Neural crest cell (in vitro differentiated cells): ENCODE measurements around the gene SRPK1. TPM values are rescaled to one million over a fixed set of nuclear protein-coding genes. Genes with fewer than 3 reads are reported as not detected.
A peak's percentile ranks its signal among the peaks of the same experiment; 100 is the strongest.

Experiments used
- DNase-seq: peaks from one replicate; pipeline ENCODE4 v3.0.0; 2021; ENCODE audit warnings: low read depth, mixed read lengths, low spot score
- H3K27ac Mint-ChIP-seq: one replicate; pipeline ENCODE4 v1.8.0; 2021; ENCODE audit warnings: mild to moderate bottlenecking, mixed read lengths; ENCODE audit not compliant: unreplicated experiment
- H3K27me3 Mint-ChIP-seq: 2 replicates; pipeline ENCODE4 v1.8.0; 2021; ENCODE audit warnings: low read depth, mild to moderate bottlenecking, mixed read lengths
- H3K36me3 Mint-ChIP-seq: 2 replicates; pipeline ENCODE4 v1.8.0; 2021; ENCODE audit warnings: low read depth, mild to moderate bottlenecking, mixed read lengths
- H3K4me1 Mint-ChIP-seq: 2 replicates; pipeline ENCODE4 v1.8.0; 2021; ENCODE audit warnings: mixed read lengths
- H3K4me3 Mint-ChIP-seq: one replicate; pipeline ENCODE4 v1.8.0; 2021; ENCODE audit warnings: mild to moderate bottlenecking, mixed read lengths
- H3K9me3 Mint-ChIP-seq: 2 replicates; pipeline ENCODE4 v1.8.0; 2021; ENCODE audit warnings: mixed read lengths
- CTCF ChIP-seq: fragments of 200-600 bp; sonication (generic); conservative IDR thresholded peaks from 2 replicates; pipeline ENCODE4 v1.5.0; 2021; ENCODE audit warnings: antibody characterized with exemption, mild to moderate bottlenecking
- total RNA-seq: library from RNA; stranded (reverse); gene quantifications from 2 replicates; pipeline ENCODE4 v1.2.1, GENCODE V29; 2021

SRPK1 gene
- total RNA-seq, 1 donor from 2014 or later: 113 TPM

GRCh38 chr6:35926509-35927215 lies 5.8 kb upstream of the SRPK1 start:
- Mint-ChIP-seq H3K4me3 (no peak overlapping the region), H3K36me3 (no peaks in the 10 kb centered on the region), H3K27me3 (peaks cover 13% of the 10 kb centered on the region), H3K9me3 (no peaks in the 10 kb centered on the region), H3K27ac (no peak overlapping the region), H3K4me1 (peaks cover 7% of the 10 kb centered on the region)
- no peak for DNase-seq
- TF ChIP-seq CTCF: no peak

- TF ChIP-seq CTCF: no peak
- Mint-ChIP-seq H3K27ac (no peak overlapping the region), H3K36me3 (no peaks in the 10 kb centered on the region), H3K4me3 (no peak overlapping the region), H3K9me3 (no peaks in the 10 kb centered on the region), H3K27me3 (peaks cover 12% of the 10 kb centered on the region), H3K4me1 (peaks cover 10% of the 10 kb centered on the region)
- DNase-seq: no peak
These were observed 5.1 kb upstream of the SRPK1 start for GRCh38 chr6:35925961-35926360.

GRCh38 chr6:35924146-35924545 lies 3.2 kb upstream of the SRPK1 start:
- Mint-ChIP-seq H3K4me3 (peak overlapping the region; percentile 79), H3K27ac (no peak overlapping the region), H3K36me3 (no peaks in the 10 kb centered on the region), H3K27me3 (peaks cover 3% of the 10 kb centered on the region), H3K9me3 (no peaks in the 10 kb centered on the region), H3K4me1 (peaks cover 12% of the 10 kb centered on the region)
- no peak for TF ChIP-seq CTCF
- no peak for DNase-seq

GRCh38 chr6:35922139-35922554 lies 1.2 kb upstream of the SRPK1 start:
- peak overlapping the region; percentile 89 for H3K4me3 Mint-ChIP-seq
- no peak for DNase-seq
- H3K27me3 Mint-ChIP-seq: no peaks in the 10 kb centered on the region
- no peaks in the 10 kb centered on the region for H3K9me3 Mint-ChIP-seq
- no peak overlapping the region for H3K27ac Mint-ChIP-seq
- peaks cover 31% of the 10 kb centered on the region for H3K4me1 Mint-ChIP-seq
- H3K36me3 Mint-ChIP-seq: no peaks in the 10 kb centered on the region
- no peak for TF ChIP-seq CTCF

GRCh38 chr6:35919827-35920751 lies 809 bp downstream of the SRPK1 start:
- peak overlapping the region; percentile 99 for H3K27ac Mint-ChIP-seq
- H3K4me1 Mint-ChIP-seq: peaks cover 35% of the 10 kb centered on the region
- no peaks in the 10 kb centered on the region for H3K36me3 Mint-ChIP-seq
- H3K9me3 Mint-ChIP-seq: no peaks in the 10 kb centered on the region
- peak overlapping the region; percentile 97 for H3K4me3 Mint-ChIP-seq
- no peak for TF ChIP-seq CTCF
- peak; percentile 23 for DNase-seq
- H3K27me3 Mint-ChIP-seq: no peaks in the 10 kb centered on the region
